Cortex of kidney (tissue), 1 donor: ENCODE measurements around the gene GPC6.

Source experiments
- DNase-seq: peaks from one replicate; lab custom pipeline; 2025; lab: John Stamatoyannopoulos, UW

Gene GPC6

GRCh38 chr13:93505104-93505952, 278.7 kb downstream of the GPC6 start:
- no peak for DNase-seq

DNA sequence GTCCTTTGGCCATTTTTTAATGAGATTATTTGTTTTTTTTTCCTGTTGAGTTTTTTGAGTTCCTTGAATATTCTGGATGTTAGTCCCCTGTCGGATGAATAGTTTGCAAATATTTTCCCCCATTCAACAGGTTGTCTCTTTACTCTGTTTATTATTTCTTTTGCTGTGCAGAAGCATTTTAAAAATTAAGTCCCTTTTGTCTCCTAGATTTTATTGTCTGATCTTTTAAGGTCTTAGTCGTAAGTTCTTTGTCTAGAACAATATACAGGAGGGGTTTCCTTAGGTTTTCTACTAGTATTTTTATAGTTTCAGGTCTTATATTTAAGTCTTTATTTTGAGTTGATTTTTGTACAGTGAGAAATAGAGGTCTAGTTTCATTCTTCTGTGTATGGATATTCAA, 284.4 kb downstream of the GPC6 start:
- DNase-seq = no peak

DNA sequence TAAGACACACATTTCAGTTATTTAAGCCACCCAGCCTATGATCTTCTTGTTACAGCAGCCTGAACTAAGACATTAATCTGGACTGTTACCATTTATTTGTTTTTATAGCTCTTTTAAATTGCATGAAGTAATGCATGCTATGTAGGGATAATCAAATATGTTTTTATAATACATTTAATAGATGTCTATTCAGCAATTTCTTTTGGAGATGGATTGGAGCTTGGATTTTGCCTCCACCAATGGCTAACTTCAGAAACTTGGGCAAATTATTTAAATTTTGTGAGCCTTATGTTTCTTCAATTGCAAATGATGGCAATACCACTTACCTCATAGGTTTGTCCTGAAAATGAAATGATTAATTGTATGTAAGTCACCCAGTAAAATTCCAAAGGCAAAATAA, 288.7 kb downstream of the GPC6 start:
- DNase-seq = no peak

- no peak for DNase-seq
Measured at GRCh38 chr13:93517658-93518057, 291.1 kb downstream of the GPC6 start.

GRCh38 chr13:93521307-93521706, 294.7 kb downstream of the GPC6 start:
- DNase-seq = no peak

- no peak for DNase-seq
Measured at GRCh38 chr13:93522501-93522900, 295.9 kb downstream of the GPC6 start.

- DNase-seq = no peak
Measured at GRCh38 chr13:93525087-93525486, 298.5 kb downstream of the GPC6 start.

- DNase-seq = no peak
Measured at GRCh38 chr13:93527748-93528297, 301.2 kb downstream of the GPC6 start.

DNA sequence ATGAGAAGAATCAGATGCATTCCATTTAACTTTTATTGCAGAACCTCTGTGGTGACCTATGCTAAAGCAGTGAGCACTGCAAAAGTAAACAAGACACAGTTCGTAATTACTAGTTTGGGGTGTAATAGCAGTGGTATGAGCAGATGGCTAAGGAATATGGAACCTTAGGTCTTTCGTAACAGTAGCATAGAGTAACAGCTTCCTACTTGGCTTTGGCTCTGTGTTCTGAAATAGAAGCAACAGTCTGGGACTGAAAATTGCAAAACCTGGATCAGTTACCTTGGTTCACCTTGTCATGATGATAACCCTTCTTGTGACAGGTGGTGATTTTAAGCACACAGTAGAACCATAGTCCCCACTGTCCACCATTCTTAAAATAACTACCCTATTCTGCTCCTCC, 303.4 kb downstream of the GPC6 start:
- no peak for DNase-seq

GRCh38 chr13:93534181-93534700, 307.6 kb downstream of the GPC6 start:
- no peak for DNase-seq

GRCh38 chr13:93535251-93535650, 308.6 kb downstream of the GPC6 start:
- no peak for DNase-seq

DNA sequence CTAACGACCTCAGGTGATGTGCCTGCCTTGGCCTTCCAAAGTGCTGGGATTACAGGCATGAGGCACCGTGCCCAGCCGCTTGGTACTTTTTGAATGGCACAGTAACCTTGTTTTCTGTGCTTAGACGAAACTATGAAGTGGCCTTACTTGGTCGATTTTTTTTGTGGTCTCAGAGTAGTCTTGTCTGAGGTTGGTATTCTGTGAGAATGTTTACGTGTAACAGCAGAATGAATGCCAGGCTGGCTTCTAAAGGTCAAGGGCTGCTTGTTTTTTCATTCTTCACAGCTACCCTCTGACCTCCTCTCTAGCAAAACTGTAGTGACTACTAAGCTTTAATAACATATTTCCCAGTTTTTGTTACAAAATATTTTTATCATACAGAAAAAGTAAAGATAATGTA, 313.3 kb downstream of the GPC6 start:
- no peak for DNase-seq

GRCh38 chr13:93547886-93548285, 321.3 kb downstream of the GPC6 start:
- DNase-seq = no peak

- DNase-seq = no peak
Measured at GRCh38 chr13:93549326-93550005, 322.9 kb downstream of the GPC6 start.

GRCh38 chr13:93550236-93550635, 323.6 kb downstream of the GPC6 start:
- DNase-seq = no peak

GRCh38 chr13:93552596-93552995, 326.0 kb downstream of the GPC6 start:
- DNase-seq = no peak

DNA sequence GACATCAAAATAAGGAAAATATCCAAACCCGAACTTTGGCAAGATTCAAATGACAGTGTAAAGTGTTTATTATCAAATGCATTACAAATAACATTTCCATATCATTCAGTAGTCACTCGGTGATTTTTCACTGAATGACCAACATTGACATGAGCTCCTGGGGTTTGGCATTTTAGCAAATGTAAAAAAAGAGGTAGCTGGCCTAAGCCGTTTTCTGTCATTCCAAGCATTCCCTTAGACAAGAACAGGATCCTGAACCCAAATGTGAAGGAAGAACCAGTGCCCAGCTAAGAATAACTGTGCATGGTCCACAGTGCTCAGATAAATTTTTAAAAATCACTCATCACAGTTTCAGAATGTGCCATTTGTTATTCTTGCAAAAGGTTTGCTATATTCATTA, 327.9 kb downstream of the GPC6 start:
- DNase-seq = no peak

GRCh38 chr13:93558637-93559036, 332.0 kb downstream of the GPC6 start:
- no peak for DNase-seq

DNA sequence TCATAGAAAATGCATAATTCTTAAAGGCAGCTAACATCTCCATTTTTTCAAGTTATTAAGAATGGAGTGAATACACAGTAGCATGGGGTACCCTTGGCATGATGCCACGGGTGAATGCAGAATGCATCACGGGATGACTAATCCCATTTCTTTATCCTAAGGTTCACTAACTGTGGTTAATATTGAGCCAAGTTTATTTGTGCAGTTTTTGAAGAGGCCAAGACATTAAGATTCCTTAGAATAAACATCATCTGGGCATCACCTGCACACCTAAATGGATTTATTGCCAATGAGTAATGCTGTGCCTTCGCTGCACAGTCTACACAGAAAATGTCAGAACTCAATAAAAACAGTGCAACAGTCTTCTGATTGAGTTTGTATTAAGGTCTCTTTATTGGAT, 333.1 kb downstream of the GPC6 start:
- no peak for DNase-seq

DNA sequence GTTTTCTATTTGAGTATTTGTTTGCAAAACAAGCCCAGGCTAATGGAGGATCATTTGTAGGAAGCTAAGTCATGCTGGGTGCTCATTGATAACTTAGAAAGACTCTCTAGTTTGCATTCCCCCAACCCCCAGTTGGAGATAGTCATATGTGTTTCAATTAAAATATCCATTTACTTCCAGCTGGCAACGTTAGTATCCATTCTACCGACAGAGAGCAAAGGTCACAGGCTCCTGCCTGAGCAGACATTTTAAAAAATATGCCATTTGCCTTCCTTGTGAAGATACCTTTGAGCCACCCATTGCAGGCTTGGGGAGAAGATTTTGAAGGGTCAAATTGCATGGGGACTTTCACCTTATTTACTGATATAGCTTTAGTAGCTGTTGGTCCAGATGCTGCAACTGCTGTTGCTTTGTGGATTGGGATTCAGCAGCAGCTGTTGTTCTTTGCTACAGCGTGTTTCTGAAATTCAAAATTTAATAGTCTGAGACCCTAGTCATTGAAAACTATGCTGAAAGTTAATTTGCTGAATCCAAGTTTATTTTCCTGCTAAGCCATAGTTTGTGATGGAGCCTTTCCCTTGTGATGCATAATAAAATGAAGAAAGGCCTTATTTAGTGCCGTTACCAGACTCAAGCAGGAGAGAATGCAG, 335.1 kb downstream of the GPC6 start:
- no peak for DNase-seq

GRCh38 chr13:93562676-93563075, 336.1 kb downstream of the GPC6 start:
- DNase-seq = no peak

GRCh38 chr13:93577105-93577504, 350.5 kb downstream of the GPC6 start:
- no peak for DNase-seq

- no peak for DNase-seq
Measured at GRCh38 chr13:93589788-93590187, 363.2 kb downstream of the GPC6 start.
